ENCODE data around the gene LRRC14B. TPM values are rescaled to one million over a fixed set of nuclear protein-coding genes. Genes with fewer than 3 reads are reported as not detected.

The LRRC14B gene
- total and polyA plus RNA-seq, 7 donors, result 0.66 TPM; not detected in 6

DNA sequence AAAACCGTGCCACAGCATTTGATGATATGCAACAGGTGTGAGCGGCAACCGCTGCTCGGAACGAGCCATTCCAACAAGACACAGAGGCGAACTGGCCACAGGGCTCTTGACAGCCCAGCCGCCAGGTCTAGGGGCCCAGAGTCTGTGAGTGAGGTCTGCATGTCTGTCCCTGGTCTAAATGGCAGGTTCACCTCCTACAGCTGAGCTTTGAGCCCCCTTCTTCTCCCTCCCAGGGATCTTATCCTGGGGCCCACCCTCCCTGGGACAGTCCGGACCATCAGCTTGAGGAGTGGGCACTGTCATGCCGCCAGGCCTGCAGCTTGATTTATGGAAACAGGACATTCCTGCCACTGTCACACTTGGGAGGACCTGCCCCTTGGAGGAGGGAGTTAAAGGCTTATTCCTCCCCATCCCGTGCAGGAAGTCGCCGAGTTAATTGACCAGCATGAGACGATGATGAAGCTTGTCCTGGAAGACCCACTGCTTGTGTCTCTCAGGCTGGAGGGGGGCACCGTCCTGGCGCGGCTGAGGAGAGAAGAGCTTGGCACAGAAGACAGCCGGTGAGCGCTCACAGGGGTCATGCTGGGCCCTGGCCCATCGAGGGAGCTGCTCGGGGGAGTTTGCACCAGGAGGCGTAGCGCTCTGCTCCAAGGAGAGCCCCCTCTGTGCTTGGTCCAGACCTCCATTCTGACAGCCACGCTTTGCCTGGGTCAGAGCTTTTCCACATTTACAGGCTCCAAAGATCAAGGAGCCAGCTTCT is 35.5 kb upstream of the LRRC14B start:
- no peaks in the 10 kb centered on the region for H3K4me1 ChIP-seq
- peak; percentile 49 for DNase-seq
- no peak overlapping the region for H3K27ac ChIP-seq
- H3K4me3 ChIP-seq, result no peak overlapping the region
- WGBS, 2 donors, result 82 to 89% methylated on average over 23 of the region's 23 CpGs
- no peaks in the 10 kb centered on the region for H3K27me3 ChIP-seq
- TF ChIP-seq CTCF (IDR thresholded peaks at IDR 0.05), result no peak
- no peak for TF ChIP-seq POLR2AphosphoS5 (IDR thresholded peaks at IDR 0.05)
- TF ChIP-seq POLR2A (IDR thresholded peaks at IDR 0.05), result no peak
- TF ChIP-seq EP300 (IDR thresholded peaks at IDR 0.05), result no peak
- intact Hi-C loops (cut with DNase I), result no loop called here
- H3K36me3 ChIP-seq, result no peaks in the 10 kb centered on the region
- no peaks in the 10 kb centered on the region for H3K9me3 ChIP-seq

GRCh38 chr5:156411-157072 is 34.8 kb upstream of the LRRC14B start:
- intact Hi-C loops (cut with DNase I), result no loop called here
- Histone ChIP-seq H3K9me3 (no peaks in the 10 kb centered on the region), H3K4me1 (no peaks in the 10 kb centered on the region), H3K4me3 (no peak overlapping the region), H3K36me3 (no peaks in the 10 kb centered on the region), H3K27ac (no peak overlapping the region), H3K27me3 (no peaks in the 10 kb centered on the region)
- peak; percentile 57 for DNase-seq
- 79 to 89% methylated on average over 17 of the region's 17 CpGs for WGBS, 2 donors
- TF ChIP-seq POLR2AphosphoS5 (IDR thresholded peaks at IDR 0.05), result no peak

- no peak for DNase-seq
- Histone ChIP-seq H3K4me1 (no peaks in the 10 kb centered on the region), H3K9me3 (no peaks in the 10 kb centered on the region), H3K36me3 (no peaks in the 10 kb centered on the region), H3K4me3 (no peak overlapping the region), H3K27me3 (no peaks in the 10 kb centered on the region), H3K27ac (no peak overlapping the region)
- WGBS, 2 donors, result 83 to 92% methylated on average over 12 of the region's 12 CpGs
- TF ChIP-seq CTCF (IDR thresholded peaks at IDR 0.05), result no peak
- TF ChIP-seq POLR2AphosphoS5 (IDR thresholded peaks at IDR 0.05), result no peak
- TF ChIP-seq POLR2A (IDR thresholded peaks at IDR 0.05), result no peak
- no peak for TF ChIP-seq EP300 (IDR thresholded peaks at IDR 0.05)
- intact Hi-C loops (cut with DNase I), result no loop called here
These were observed 34.1 kb upstream of the LRRC14B start for GRCh38 chr5:157126-157715.

- peak; percentile 52 for DNase-seq
- Histone ChIP-seq H3K27ac (no peak overlapping the region), H3K9me3 (no peaks in the 10 kb centered on the region), H3K4me3 (no peak overlapping the region), H3K36me3 (no peaks in the 10 kb centered on the region), H3K4me1 (no peaks in the 10 kb centered on the region), H3K27me3 (no peaks in the 10 kb centered on the region)
- TF ChIP-seq POLR2AphosphoS5 (IDR thresholded peaks at IDR 0.05) (no peak), CTCF (IDR thresholded peaks at IDR 0.05) (no peak), EP300 (IDR thresholded peaks at IDR 0.05) (no peak), POLR2A (IDR thresholded peaks at IDR 0.05) (no peak)
- intact Hi-C loops (cut with DNase I), result no loop called here
- 87 to 92% methylated on average over 11 of the region's 11 CpGs for WGBS, 2 donors
These were observed 33.5 kb upstream of the LRRC14B start for GRCh38 chr5:157801-158200.

GRCh38 chr5:158807-159447 is 32.4 kb upstream of the LRRC14B start:
- Histone ChIP-seq H3K36me3 (no peaks in the 10 kb centered on the region), H3K9me3 (no peaks in the 10 kb centered on the region), H3K4me3 (no peak overlapping the region), H3K27me3 (no peaks in the 10 kb centered on the region), H3K4me1 (no peaks in the 10 kb centered on the region), H3K27ac (no peak overlapping the region)
- no peak for DNase-seq
- TF ChIP-seq EP300 (IDR thresholded peaks at IDR 0.05) (no peak), CTCF (IDR thresholded peaks at IDR 0.05) (no peak), POLR2A (IDR thresholded peaks at IDR 0.05) (no peak), POLR2AphosphoS5 (IDR thresholded peaks at IDR 0.05) (no peak)
- intact Hi-C loops (cut with DNase I), result no loop called here
- WGBS, 2 donors, result 69 to 76% methylated on average over 17 of the region's 17 CpGs

All from sigmoid colon (tissue), 7 donors.